ENCODE results near the gene ZNF584. TPM values are rescaled to one million over a fixed set of nuclear protein-coding genes. Genes with fewer than 3 reads are reported as not detected.
A peak's percentile ranks its signal among the peaks of the same experiment; 100 is the strongest.
"Not testable (repeated sequence)": the region's sequence is repeated elsewhere in the genome, so short reads cannot be mapped to it uniquely, and the experiment has no call there.

ZNF584 gene
- total and polyA plus RNA-seq, 7 donors: 3.0 to 21.4 (median 8.2) TPM

DNA sequence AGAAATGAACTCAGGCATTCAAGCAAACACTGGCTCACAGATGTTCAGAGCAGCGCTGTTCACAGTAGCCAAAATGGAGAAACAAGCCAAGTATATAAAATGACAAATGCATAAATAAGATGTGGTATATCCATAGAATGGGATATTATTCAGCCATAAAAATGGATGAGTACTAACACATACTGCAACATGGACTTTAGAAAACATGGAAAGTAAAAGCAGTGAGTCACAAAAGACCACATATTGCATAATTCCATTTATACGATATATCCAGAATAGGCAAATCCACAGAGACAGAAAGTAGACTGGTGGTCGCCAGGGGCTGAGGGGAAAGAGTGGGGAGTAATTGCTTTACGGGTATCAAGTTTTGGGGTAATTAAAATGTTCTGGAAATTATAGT lies 34.2 kb upstream of the ZNF584 start:
- WGBS, 2 donors: 89 to 90% methylated on average over 4 of the region's 4 CpGs
- peaks cover 0 to 2% (median under 1%) of the 10 kb centered on the region in 4 donors for H3K4me1 ChIP-seq
- no peak overlapping the region for H3K4me3 ChIP-seq
- no peaks in the 10 kb centered on the region for H3K9me3 ChIP-seq
- H3K27me3 ChIP-seq: no peaks in the 10 kb centered on the region
- intact Hi-C loops (cut with DNase I): no loop called here
- no peak overlapping the region for H3K27ac ChIP-seq
- no peak for DNase-seq
- TF ChIP-seq, protein P1, sequence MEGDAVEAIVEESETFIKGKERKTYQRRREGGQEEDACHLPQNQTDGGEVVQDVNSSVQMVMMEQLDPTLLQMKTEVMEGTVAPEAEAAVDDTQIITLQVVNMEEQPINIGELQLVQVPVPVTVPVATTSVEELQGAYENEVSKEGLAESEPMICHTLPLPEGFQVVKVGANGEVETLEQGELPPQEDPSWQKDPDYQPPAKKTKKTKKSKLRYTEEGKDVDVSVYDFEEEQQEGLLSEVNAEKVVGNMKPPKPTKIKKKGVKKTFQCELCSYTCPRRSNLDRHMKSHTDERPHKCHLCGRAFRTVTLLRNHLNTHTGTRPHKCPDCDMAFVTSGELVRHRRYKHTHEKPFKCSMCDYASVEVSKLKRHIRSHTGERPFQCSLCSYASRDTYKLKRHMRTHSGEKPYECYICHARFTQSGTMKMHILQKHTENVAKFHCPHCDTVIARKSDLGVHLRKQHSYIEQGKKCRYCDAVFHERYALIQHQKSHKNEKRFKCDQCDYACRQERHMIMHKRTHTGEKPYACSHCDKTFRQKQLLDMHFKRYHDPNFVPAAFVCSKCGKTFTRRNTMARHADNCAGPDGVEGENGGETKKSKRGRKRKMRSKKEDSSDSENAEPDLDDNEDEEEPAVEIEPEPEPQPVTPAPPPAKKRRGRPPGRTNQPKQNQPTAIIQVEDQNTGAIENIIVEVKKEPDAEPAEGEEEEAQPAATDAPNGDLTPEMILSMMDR (IDR thresholded peaks at IDR 0.05): no peak
- TF ChIP-seq EP300 (IDR thresholded peaks at IDR 0.05) (no peak), POLR2A (IDR thresholded peaks at IDR 0.05) (no peak), POLR2AphosphoS5 (IDR thresholded peaks at IDR 0.05) (no peak)
- H3K36me3 ChIP-seq: no peaks in the 10 kb centered on the region

DNA sequence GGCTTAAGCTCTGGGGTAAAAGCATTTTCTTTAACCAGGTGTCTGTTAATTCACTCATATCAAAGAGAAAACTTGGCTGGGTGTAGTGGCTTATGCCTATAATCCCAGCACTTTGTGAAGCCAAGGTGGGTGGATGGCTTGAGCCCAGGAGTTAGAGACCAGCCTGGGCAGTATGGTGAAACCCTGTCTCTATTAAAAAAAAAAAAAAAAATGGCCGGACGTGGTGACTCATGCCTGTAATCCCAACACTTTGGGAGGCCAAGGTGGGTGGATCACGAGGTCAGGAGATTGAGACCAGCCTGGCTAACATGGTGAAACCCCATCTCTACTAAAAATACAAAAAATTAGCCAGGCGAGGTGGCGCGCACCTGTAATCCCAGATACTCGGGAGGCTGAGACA lies 31.7 kb upstream of the ZNF584 start:
- DNase-seq; H3K27ac ChIP-seq; H3K9me3 ChIP-seq; H3K27me3 ChIP-seq; H3K4me3 ChIP-seq; intact Hi-C loops (cut with DNase I); H3K36me3 ChIP-seq: not testable (repeated sequence)
- H3K4me1 ChIP-seq: peaks cover 0 to 20% (median 13%) of the 10 kb centered on the region in 4 donors
- 86 to 87% methylated on average over 7 of the region's 7 CpGs for WGBS, 2 donors

DNA sequence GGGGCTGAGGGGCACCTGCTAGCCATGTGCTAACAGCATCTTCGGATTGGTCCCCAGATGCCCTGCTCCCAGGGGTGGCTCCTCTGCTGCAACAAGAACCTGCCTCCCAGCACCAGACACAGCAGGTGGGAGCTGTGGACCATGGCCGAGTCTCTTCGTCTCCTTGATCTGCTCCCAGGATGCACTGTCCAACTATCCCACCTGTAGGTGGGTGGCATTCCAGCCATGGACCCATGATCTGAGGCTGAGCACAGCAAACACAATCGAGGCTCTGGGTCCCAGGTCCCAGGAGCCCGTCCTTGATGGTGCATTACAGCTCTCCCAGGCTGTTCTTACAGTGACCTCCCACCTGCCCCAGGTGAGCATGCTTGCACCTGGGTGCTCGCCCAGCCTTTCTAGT lies 29.2 kb upstream of the ZNF584 start:
- TF ChIP-seq, protein P1 (IDR thresholded peaks at IDR 0.05): no peak
- no peak for TF ChIP-seq POLR2A (IDR thresholded peaks at IDR 0.05)
- Histone ChIP-seq H3K27me3 (no peaks in the 10 kb centered on the region), H3K4me3 (no peak overlapping the region), H3K36me3 (no peaks in the 10 kb centered on the region), H3K27ac (peak overlapping the region in 1 of 4 donors; percentile 96), H3K4me1 (peaks cover 0 to 26% (median 17%) of the 10 kb centered on the region in 4 donors), H3K9me3 (no peaks in the 10 kb centered on the region)
- WGBS, 2 donors: 93 to 94% methylated on average over 6 of the region's 6 CpGs
- DNase-seq: no peak
- intact Hi-C loops (cut with DNase I): no loop called here

DNA sequence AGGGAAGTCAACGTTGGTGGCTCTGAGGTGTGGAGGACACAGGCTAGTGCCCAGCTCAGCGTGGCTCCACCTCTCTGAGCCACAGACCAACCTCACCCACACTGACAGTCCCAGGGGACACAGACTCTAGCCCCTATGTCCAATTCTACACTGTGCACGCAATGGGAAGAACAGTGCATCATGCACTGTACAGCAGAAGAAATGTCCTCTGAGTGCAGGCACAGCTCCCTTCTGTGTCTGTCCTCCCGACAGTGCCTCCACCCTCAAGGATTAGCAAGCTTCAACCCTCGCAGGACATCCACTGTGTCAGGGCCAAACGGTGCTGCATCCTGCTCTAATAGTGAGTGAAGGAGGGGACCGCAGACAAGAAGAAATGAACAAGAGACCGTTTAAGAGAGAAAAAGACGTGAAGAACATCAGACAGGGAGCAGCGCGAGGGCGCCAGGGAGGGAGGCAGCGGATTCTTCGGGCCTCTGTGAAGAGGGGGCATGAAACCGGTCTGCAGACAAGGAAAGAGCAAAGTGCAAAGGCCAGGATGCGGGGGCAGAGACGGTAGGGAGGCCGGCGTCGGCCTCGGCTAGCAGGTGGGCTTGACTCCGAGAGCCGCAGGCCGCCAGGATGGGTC lies 28.3 kb upstream of the ZNF584 start:
- Histone ChIP-seq H3K4me1 (peaks cover 0 to 26% (median 18%) of the 10 kb centered on the region in 4 donors), H3K27ac (peak overlapping the region; percentile 92 to 96 (median 96)), H3K27me3 (no peaks in the 10 kb centered on the region), H3K9me3 (no peaks in the 10 kb centered on the region), H3K36me3 (no peaks in the 10 kb centered on the region), H3K4me3 (peak overlapping the region; percentile 75 to 93 (median 88))
- intact Hi-C loops (cut with DNase I): loop anchor here (2.0 kb wide), 1 partner anchor 17 kb away; the partner anchor contains the start of gene ZNF497
- 3 to 7% methylated on average over 24 of the region's 24 CpGs for WGBS, 2 donors
- TF ChIP-seq POLR2AphosphoS5 (IDR thresholded peaks at IDR 0.05): no peak
- TF ChIP-seq, protein P1 (IDR thresholded peaks at IDR 0.05): no peak
- TF ChIP-seq EP300 (IDR thresholded peaks at IDR 0.05): no peak
- TF ChIP-seq POLR2A (IDR thresholded peaks at IDR 0.05): no peak
- DNase-seq: no peak

DNA sequence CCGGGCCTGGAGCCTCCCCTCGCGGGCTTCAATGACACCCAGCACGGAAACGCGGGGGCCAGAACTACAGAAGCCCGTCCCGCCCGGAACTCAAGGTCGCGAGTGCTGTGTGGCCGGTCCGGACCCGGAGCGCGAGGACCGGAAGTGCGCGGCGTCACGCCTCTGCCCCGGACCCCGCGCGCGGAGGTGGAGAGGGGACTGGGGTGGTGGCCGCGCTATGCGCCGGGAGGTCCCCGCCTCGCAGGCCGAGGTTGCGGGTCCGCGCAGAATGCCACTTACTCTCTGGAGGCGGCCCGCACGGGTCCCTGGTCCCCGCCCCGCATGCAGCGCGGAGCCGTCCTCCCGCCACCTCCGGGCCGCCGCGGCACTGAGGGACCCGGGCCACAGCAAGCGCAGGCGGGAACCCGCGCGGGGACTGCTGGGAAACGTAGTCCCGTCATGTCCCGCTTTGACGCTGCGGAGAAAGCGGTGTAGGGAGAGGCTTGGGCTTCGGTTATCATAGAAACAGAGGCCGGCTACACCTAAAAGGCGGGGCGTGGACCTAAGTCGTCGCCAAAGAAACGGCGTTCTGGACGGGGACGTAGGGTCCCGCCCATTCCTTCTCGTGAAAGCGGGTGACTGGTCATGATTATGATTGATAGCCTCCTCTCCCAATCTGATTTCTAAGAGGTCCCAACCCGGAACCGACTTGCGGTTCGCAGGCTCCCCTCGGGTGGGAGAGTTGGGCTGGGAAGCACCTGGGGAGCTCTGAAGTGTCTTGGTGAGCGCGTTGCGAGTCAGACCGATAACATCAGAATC lies 27.6 kb upstream of the ZNF584 start, which contains the start of gene ZNF837:
TSS of gene ZNF837 (minus strand) at position 369 of the 798 bp plus-strand sequence. CDS start 11,698 bp downstream, outside the sequence.
- 0% methylated on average over 83 of the region's 83 CpGs for WGBS, 2 donors
- intact Hi-C loops (cut with DNase I): loop anchor here (1.0 to 2.0 kb wide), 2 partner anchors 18 to 54 kb away; partner anchors contain the start of gene ZNF497

More for the DNA sequence above, 27.6 kb upstream of the ZNF584 start, which contains the start of gene ZNF837:
- no peaks in the 10 kb centered on the region for H3K36me3 ChIP-seq
- peak; percentile 65 to 91 (median 80) for TF ChIP-seq POLR2AphosphoS5 (IDR thresholded peaks at IDR 0.05)
- no peak for TF ChIP-seq EP300 (IDR thresholded peaks at IDR 0.05)
- TF ChIP-seq, protein P1 (IDR thresholded peaks at IDR 0.05): no peak
- peak; percentile 78 to 81 for TF ChIP-seq POLR2A (IDR thresholded peaks at IDR 0.05)
- peak within 1 kb of the TSS; percentile 92 to 96 (median 96) for H3K27ac ChIP-seq
- H3K9me3 ChIP-seq: no peaks in the 10 kb centered on the region
- peaks cover 0 to 33% (median 24%) of the 10 kb centered on the region in 4 donors for H3K4me1 ChIP-seq
- H3K4me3 ChIP-seq: peak within 1 kb of the TSS; percentile 75 to 93 (median 88)
- DNase-seq: peak; percentile 100
- H3K27me3 ChIP-seq: no peaks in the 10 kb centered on the region

Data from sigmoid colon (tissue), 7 donors.